OCI-LY3 (cell line): ENCODE results near the gene GLRA1.

ENCODE experiments used
- H2AFZ ChIP-seq: fragments of 200-600, 300-600 bp; shearing (Covaris generic); 2 replicates; pipeline ENCODE4 v1.6.0; 2014; ENCODE audit warnings: antibody characterized with exemption, low read depth, low read length
- H3K27ac ChIP-seq: fragments of 200-600, 300-600 bp; sonication (generic); 2 replicates; pipeline ENCODE4 v1.5.1; 2014; ENCODE audit warnings: mild to moderate bottlenecking, low read length, moderate library complexity, mixed read lengths
- H3K27me3 ChIP-seq: fragments of 200-600, 300-600 bp; sonication (generic); 2 replicates; pipeline ENCODE4 v1.6.1; 2014; ENCODE audit warnings: low read depth, low read length, mixed read lengths
- H3K36me3 ChIP-seq: fragments of 200-600, 300-600 bp; sonication (generic); replicated peaks from 2 replicates; pipeline ENCODE3; 2014; ENCODE audit warnings: low read depth, low read length, mixed read lengths
- H3K4me1 ChIP-seq: fragments of 300-600, 200-600 bp; sonication (generic); 2 replicates; pipeline ENCODE4 v1.6.1; 2014; ENCODE audit warnings: low read length, mixed read lengths
- H3K4me2 ChIP-seq: fragments of 200-600, 300-600 bp; sonication (generic); 2 replicates; pipeline ENCODE4 v1.6.1; 2014; ENCODE audit warnings: low read length, mixed read lengths
- H3K4me3 ChIP-seq: fragments of 300-600, 200-600 bp; sonication (generic); 2 replicates; pipeline ENCODE4 v1.5.1; 2014; ENCODE audit warnings: antibody characterized with exemption, mild to moderate bottlenecking, low read length, moderate library complexity
- H3K79me2 ChIP-seq: fragments of 300-600, 200-600 bp; shearing (Covaris generic); 2 replicates; pipeline ENCODE4 v1.6.1; 2014; ENCODE audit warnings: mild to moderate bottlenecking, low read length, mixed read lengths
- H3K9ac ChIP-seq: fragments of 300-600, 200-600 bp; shearing (Covaris generic); 2 replicates; pipeline ENCODE4 v1.6.0; 2014; ENCODE audit warnings: mild to moderate bottlenecking, low read length, moderate library complexity
- H3K9me3 ChIP-seq: fragments of 200-600, 300-600 bp; shearing (Covaris generic); 2 replicates; pipeline ENCODE4 v1.6.1; 2014; ENCODE audit warnings: low read length, mixed read lengths; ENCODE audit not compliant: insufficient read depth
- H4K20me1 ChIP-seq: fragments of 200-600, 300-600 bp; sonication (generic); 2 replicates; pipeline ENCODE4 v1.6.1; 2016; ENCODE audit warnings: low read length, mixed read lengths; ENCODE audit not compliant: insufficient read depth
- CTCF ChIP-seq: fragments of 200-600, 300-600 bp; sonication (generic); IDR thresholded peaks from 2 replicates; pipeline ENCODE4 v1.5.1; 2014; ENCODE audit warnings: antibody characterized with exemption, low read length, low read depth
- EZH2phosphoT487 ChIP-seq: fragments of 200-600 bp; shearing (Covaris generic); IDR thresholded peaks from 2 replicates; pipeline ENCODE4 v1.6.1; 2018; ENCODE audit warnings: antibody characterized with exemption, mixed run types, low read depth

The GLRA1 gene

GRCh38 chr5:151820271-151820670, 104.4 kb downstream of the GLRA1 start:
- TF ChIP-seq EZH2phosphoT487 = no peak
- TF ChIP-seq CTCF = no peak
- Histone ChIP-seq H3K79me2 (no peaks in the 10 kb centered on the region), H3K27ac (no peak overlapping the region)

GRCh38 chr5:151819830-151820229, 104.8 kb downstream of the GLRA1 start:
- Histone ChIP-seq H3K27me3 (no peaks in the 10 kb centered on the region), H3K79me2 (no peaks in the 10 kb centered on the region), H2AFZ (no peak overlapping the region), H3K9me3 (no peaks in the 10 kb centered on the region), H3K4me1 (no peaks in the 10 kb centered on the region), H3K9ac (no peak overlapping the region), H3K4me2 (no peak overlapping the region), H3K27ac (no peak overlapping the region), H4K20me1 (no peaks in the 10 kb centered on the region), H3K36me3 (peaks cover 7% of the 10 kb centered on the region), H3K4me3 (no peak overlapping the region)
- no peak for TF ChIP-seq CTCF

More at GRCh38 chr5:151820271-151820670, 104.4 kb downstream of the GLRA1 start:
- H3K4me3 ChIP-seq = no peak overlapping the region
- no peaks in the 10 kb centered on the region for H4K20me1 ChIP-seq
- no peaks in the 10 kb centered on the region for H3K4me1 ChIP-seq
- H3K9ac ChIP-seq = no peak overlapping the region
- H3K4me2 ChIP-seq = no peak overlapping the region
- no peaks in the 10 kb centered on the region for H3K9me3 ChIP-seq
- no peaks in the 10 kb centered on the region for H3K27me3 ChIP-seq
- peaks cover 2% of the 10 kb centered on the region for H3K36me3 ChIP-seq
- H2AFZ ChIP-seq = no peak overlapping the region

- H2AFZ ChIP-seq = no peak overlapping the region
- H4K20me1 ChIP-seq = peaks cover 7% of the 10 kb centered on the region
- TF ChIP-seq CTCF (no peak), EZH2phosphoT487 (no peak)
- H3K9ac ChIP-seq = no peak overlapping the region
- H3K4me2 ChIP-seq = no peak overlapping the region
- H3K9me3 ChIP-seq = no peaks in the 10 kb centered on the region
- H3K4me1 ChIP-seq = peaks cover 6% of the 10 kb centered on the region
- no peaks in the 10 kb centered on the region for H3K27me3 ChIP-seq
- H3K4me3 ChIP-seq = no peak overlapping the region
- H3K36me3 ChIP-seq = peaks cover 43% of the 10 kb centered on the region
- peaks cover 8% of the 10 kb centered on the region for H3K79me2 ChIP-seq
- no peak overlapping the region for H3K27ac ChIP-seq
These were observed 109.6 kb downstream of the GLRA1 start for GRCh38 chr5:151815051-151815450.

GRCh38 chr5:151812757-151813309, 111.8 kb downstream of the GLRA1 start:
- Histone ChIP-seq H3K36me3 (peaks cover 61% of the 10 kb centered on the region), H3K4me3 (no peak overlapping the region), H3K4me2 (no peak overlapping the region), H2AFZ (no peak overlapping the region), H3K9ac (no peak overlapping the region), H4K20me1 (peaks cover 17% of the 10 kb centered on the region), H3K4me1 (peaks cover 17% of the 10 kb centered on the region), H3K9me3 (no peaks in the 10 kb centered on the region), H3K27me3 (no peaks in the 10 kb centered on the region), H3K79me2 (peaks cover 29% of the 10 kb centered on the region), H3K27ac (no peak overlapping the region)
- TF ChIP-seq EZH2phosphoT487 = no peak
- TF ChIP-seq CTCF = no peak
